ENCODE results near the gene NEGR1. TPM values are rescaled to one million over a fixed set of nuclear protein-coding genes. Genes with fewer than 3 reads are reported as not detected.

Gene NEGR1
- total and polyA plus RNA-seq, 9 donors: 4.7 to 15.1 (median 9.1) TPM

- no peaks in the 10 kb centered on the region for H3K36me3 ChIP-seq
- no peaks in the 10 kb centered on the region for H3K9me3 ChIP-seq
- H3K27me3 ChIP-seq: no peaks in the 10 kb centered on the region
- no peak for DNase-seq
- H3K27ac ChIP-seq: no peak overlapping the region
- no peak overlapping the region for H3K4me3 ChIP-seq
- intact Hi-C loops (cut with DNase I): no loop called here
- TF ChIP-seq EP300 (IDR thresholded peaks at IDR 0.05) (no peak), CTCF (IDR thresholded peaks at IDR 0.05) (no peak), POLR2A (IDR thresholded peaks at IDR 0.05) (no peak)
- WGBS, 3 donors: 36 to 39% (median 38%) methylated on average over 7 of the region's 7 CpGs
- no peaks in the 10 kb centered on the region for H3K4me1 ChIP-seq (ENCODE audit: insufficient read depth)
These were observed 605.1 kb downstream of the NEGR1 start for GRCh38 chr1:71676979-71677925.

- no peak overlapping the region for H3K27ac ChIP-seq
- 19 to 24% (median 24%) methylated on average over 3 of the region's 3 CpGs for WGBS, 3 donors
- intact Hi-C loops (cut with DNase I): no loop called here
- H3K4me3 ChIP-seq: no peak overlapping the region
- H3K27me3 ChIP-seq: no peaks in the 10 kb centered on the region
- DNase-seq: no peak
- no peaks in the 10 kb centered on the region for H3K36me3 ChIP-seq
- TF ChIP-seq CTCF (IDR thresholded peaks at IDR 0.05) (no peak), POLR2A (IDR thresholded peaks at IDR 0.05) (no peak), EP300 (IDR thresholded peaks at IDR 0.05) (no peak)
- no peaks in the 10 kb centered on the region for H3K9me3 ChIP-seq
- H3K4me1 ChIP-seq (ENCODE audit: insufficient read depth): no peaks in the 10 kb centered on the region
These were observed 614.3 kb downstream of the NEGR1 start for GRCh38 chr1:71668065-71668464.

- H3K27ac ChIP-seq: no peak overlapping the region
- H3K4me1 ChIP-seq (ENCODE audit: insufficient read depth): no peaks in the 10 kb centered on the region
- H3K4me3 ChIP-seq: no peak overlapping the region
- H3K27me3 ChIP-seq: no peaks in the 10 kb centered on the region
- DNase-seq: no peak
- intact Hi-C loops (cut with DNase I): no loop called here
- TF ChIP-seq POLR2A (IDR thresholded peaks at IDR 0.05) (no peak), EP300 (IDR thresholded peaks at IDR 0.05) (no peak)
- WGBS, 3 donors: 79 to 90% (median 79%) methylated on average over 2 of the region's 2 CpGs
- H3K36me3 ChIP-seq: no peaks in the 10 kb centered on the region
- no peaks in the 10 kb centered on the region for H3K9me3 ChIP-seq
These were observed 615.1 kb downstream of the NEGR1 start for GRCh38 chr1:71667216-71667615.

GRCh38 chr1:71666609-71667008 is 615.7 kb downstream of the NEGR1 start:
- no peak overlapping the region for H3K27ac ChIP-seq
- no peaks in the 10 kb centered on the region for H3K9me3 ChIP-seq
- H3K4me3 ChIP-seq: no peak overlapping the region
- H3K27me3 ChIP-seq: no peaks in the 10 kb centered on the region
- H3K4me1 ChIP-seq (ENCODE audit: insufficient read depth): no peaks in the 10 kb centered on the region
- H3K36me3 ChIP-seq: no peaks in the 10 kb centered on the region
- TF ChIP-seq CTCF (IDR thresholded peaks at IDR 0.05): no peak
- no peak for TF ChIP-seq EP300 (IDR thresholded peaks at IDR 0.05)
- no peak for TF ChIP-seq POLR2A (IDR thresholded peaks at IDR 0.05)
- no peak for DNase-seq
- intact Hi-C loops (cut with DNase I): no loop called here

GRCh38 chr1:71660411-71660810 is 621.9 kb downstream of the NEGR1 start:
- intact Hi-C loops (cut with DNase I): no loop called here
- 72 to 77% (median 75%) methylated on average over 4 of the region's 4 CpGs for WGBS, 3 donors

More at GRCh38 chr1:71660411-71660810, 621.9 kb downstream of the NEGR1 start:
- Histone ChIP-seq H3K4me3 (no peak overlapping the region), H3K4me1 (ENCODE audit: insufficient read depth) (peaks cover 2% of the 10 kb centered on the region), H3K27me3 (no peaks in the 10 kb centered on the region), H3K36me3 (no peaks in the 10 kb centered on the region), H3K27ac (no peak overlapping the region), H3K9me3 (no peaks in the 10 kb centered on the region)
- TF ChIP-seq EP300 (IDR thresholded peaks at IDR 0.05): no peak
- no peak for TF ChIP-seq CTCF (IDR thresholded peaks at IDR 0.05)
- TF ChIP-seq POLR2A (IDR thresholded peaks at IDR 0.05): no peak
- no peak for DNase-seq

Data from ovary (tissue), 9 donors.